NB4 (cell line): ENCODE data around the gene BST1.

Source experiments
- DNase-seq: peaks from one replicate; pipeline ENCODE4 v3.0.0; 2010; ENCODE audit warnings: low read depth
- H3K4me3 ChIP-seq: one replicate; pipeline ENCODE4 v1.5.1; 2011; ENCODE audit warnings: mild to moderate bottlenecking, low read depth, low read length, moderate library complexity
- CTCF ChIP-seq: IDR thresholded peaks from one replicate; pipeline ENCODE4 v1.5.1; 2012; ENCODE audit warnings: low read depth, low read length
- MAX ChIP-seq: IDR thresholded peaks from 2 replicates; pipeline ENCODE4 v1.6.1; 2011; ENCODE audit warnings: low read depth, low read length
- MYC ChIP-seq: IDR thresholded peaks from 2 replicates; pipeline ENCODE4 v1.6.1; 2011; ENCODE audit warnings: low read depth, low read length
- POLR2A ChIP-seq: IDR thresholded peaks from 2 replicates; pipeline ENCODE4 v1.6.1; 2011; ENCODE audit warnings: mild to moderate bottlenecking; ENCODE audit not compliant: insufficient read length; ENCODE audit errors: extremely low read depth

Gene BST1

GRCh38 chr4:15702941-15703403 lies at the start of gene BST1:
Gene BST1, plus strand, starts transcription at chr4:15703065. Its CDS starts 80 bp downstream, at chr4:15703145.
- DNase-seq = peak; percentile 85
- peak within 1 kb of the TSS; percentile 47 for H3K4me3 ChIP-seq
- TF ChIP-seq CTCF (no peak), POLR2A (no peak), MAX (no peak), MYC (no peak)

- no peak for DNase-seq
- peak overlapping the region; percentile 69 for H3K4me3 ChIP-seq
- TF ChIP-seq MAX (no peak), POLR2A (no peak), MYC (no peak), CTCF (no peak)
Observed at GRCh38 chr4:15653420-15653819, 49.4 kb upstream of the BST1 start.

- peak overlapping the region; percentile 69 for H3K4me3 ChIP-seq
- TF ChIP-seq MAX = no peak
- TF ChIP-seq CTCF = no peak
- no peak for TF ChIP-seq MYC
- no peak for TF ChIP-seq POLR2A
- peak; percentile 79 for DNase-seq
Observed at GRCh38 chr4:15653864-15654592, 48.8 kb upstream of the BST1 start.

- DNase-seq = peak; percentile 76
- peak overlapping the region; percentile 69 for H3K4me3 ChIP-seq
- TF ChIP-seq CTCF (no peak), MYC (no peak), MAX (no peak), POLR2A (no peak)
Observed at GRCh38 chr4:15654593-15655222, 48.2 kb upstream of the BST1 start.

- DNase-seq = peak; percentile 95
- H3K4me3 ChIP-seq = peak within 1 kb of the TSS; percentile 69
- TF ChIP-seq CTCF (no peak), MYC (peak; percentile 89), MAX (peak; percentile 92), POLR2A (peak; percentile 85)
Observed at GRCh38 chr4:15655223-15656037, 47.4 kb upstream of the BST1 start, which contains the start of gene FBXL5. Gene FBXL5, minus strand, starts transcription at chr4:15655357. Its CDS starts 70 bp downstream, at chr4:15655287.
